ENCODE measurements around the gene LRRFIP2. TPM values are rescaled to one million over a fixed set of nuclear protein-coding genes. Genes with fewer than 3 reads are reported as not detected.
"Not testable (repeated sequence)": the region's sequence is repeated elsewhere in the genome, so short reads cannot be mapped to it uniquely, and the experiment has no call there.

LRRFIP2 gene
- total and polyA plus RNA-seq, 2 of the 8 experiments (the other 6 are each of a cell fraction or from before 2014, with no cell fraction given): 8.8 to 25.6 TPM

DNA sequence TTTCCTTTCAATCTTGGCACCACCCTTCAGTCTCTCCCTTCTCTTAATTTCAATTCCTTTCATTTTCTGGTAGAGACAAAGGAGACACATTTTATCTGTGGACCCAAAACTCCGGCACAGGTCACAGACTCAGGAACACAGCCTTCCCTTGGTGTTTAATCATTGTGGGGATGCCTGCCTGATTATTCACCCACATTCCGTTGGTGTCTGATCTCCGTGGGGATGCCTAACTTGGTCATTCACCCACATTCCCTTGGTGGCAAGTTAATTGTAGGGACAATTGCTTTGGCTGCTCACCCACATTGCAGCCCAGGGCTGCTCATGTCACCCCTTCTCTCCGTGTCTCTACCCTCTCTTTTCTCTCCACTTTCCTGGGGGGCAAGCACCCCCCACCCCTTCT lies 31.7 kb upstream of the LRRFIP2 start:
- not testable (repeated sequence) for H2BK5ac ChIP-seq (ENCODE audit: low read depth, low read length); H3K23ac ChIP-seq (ENCODE audit: insufficient read length); H3K14ac ChIP-seq (ENCODE audit: insufficient read length); H3K4ac ChIP-seq (replicated peaks; ENCODE audit: insufficient read length, low read depth, low read length); H3K27me3 ChIP-seq (replicated peaks in 1 of 4; ENCODE audit: control insufficient read depth in 3 of 4, extremely low read depth in 1 of 4, insufficient read depth in 3 of 4, low read length in 3 of 4); H3K79me2 ChIP-seq (ENCODE audit: control insufficient read depth in 1 of 2, insufficient read depth in 2 of 2, low read length in 2 of 2); H2BK15ac ChIP-seq (ENCODE audit: low read length); H4K8ac ChIP-seq (ENCODE audit: extremely low read depth, insufficient read depth, low read length); DNase-seq (ENCODE audit: low read depth in 1 of 2, low spot score in 2 of 2); H2BK12ac ChIP-seq (ENCODE audit: low read depth, low read length); H4K91ac ChIP-seq (replicated peaks; ENCODE audit: insufficient read length, low read length); H3K4me3 ChIP-seq (ENCODE audit: extremely low read depth in 1 of 4, insufficient read depth in 2 of 4, low read depth in 3 of 4, low read length in 4 of 4); H3K36me3 ChIP-seq (ENCODE audit: control insufficient read depth in 2 of 4, insufficient read depth in 4 of 4, low read length in 3 of 4); H3K56ac ChIP-seq (replicated peaks; ENCODE audit: insufficient read length, low read depth, low read length); FAIRE-seq; H2BK120ac ChIP-seq (replicated peaks; ENCODE audit: low read depth, low read length); H4K20me1 ChIP-seq (replicated peaks in 1 of 2; ENCODE audit: control insufficient read depth in 1 of 2, insufficient read depth in 2 of 2, low read length in 2 of 2); H3K9ac ChIP-seq (replicated peaks in 1 of 4; ENCODE audit: extremely low read depth in 1 of 4, low read depth in 3 of 4, low read length in 3 of 4); H4K5ac ChIP-seq (ENCODE audit: insufficient read length, low read depth, low read length); H2BK20ac ChIP-seq (ENCODE audit: low read length); H3K79me1 ChIP-seq (ENCODE audit: low read depth, low read length); H3K4me1 ChIP-seq (replicated peaks in 1 of 4; ENCODE audit: control insufficient read depth in 3 of 4, insufficient read depth in 4 of 4, low read length in 3 of 4); H3K4me2 ChIP-seq (ENCODE audit: insufficient read depth in 1 of 2, low read depth in 2 of 2, low read length in 2 of 2); H3K9me3 ChIP-seq (ENCODE audit: insufficient read depth in 2 of 2, low read depth in 1 of 2, low read length in 1 of 2); H2AK5ac ChIP-seq (ENCODE audit: low read depth, low read length); H3K23me2 ChIP-seq (ENCODE audit: low read depth, low read length); H3K27ac ChIP-seq (ENCODE audit: low read depth, low read length); H2AFZ ChIP-seq (ENCODE audit: low read length); H3K18ac ChIP-seq (ENCODE audit: extremely low read depth, low read length)
- POLR2A ChIA-PET (ENCODE audit: partially characterized antibody): interaction anchor here (0.9 kb wide), 1 partner anchor 39 kb away, joined by 4 read pairs; no protein-coding TSS in a partner anchor
- TF ChIP-seq TEAD4 (IDR thresholded peaks at IDR 0.05; ENCODE audit: low read depth, low read length): peak; percentile 76
- WGBS, 2 experiments (ENCODE audit: extremely low coverage in 1 of 2, insufficient coverage in 1 of 2, insufficient read length in 1 of 2, insufficient replicate concordance in 2 of 2, low coverage in 1 of 2, low lambda C conversion rate in 2 of 2, missing lambda C conversion rate in 1 of 2): 87% methylated on average over 4 of the region's 4 CpGs; no CpG with 5 or more reads in 1 of the 2 experiments
- CTCF ChIA-PET (ENCODE audit: partially characterized antibody): interaction anchor here (1.0 to 1.2 kb wide), 2 partner anchors 8 to 11 kb away, joined by 3 read pairs; no protein-coding TSS in a partner anchor
